MM.1S (cell line): ENCODE data around the gene FANCC.

Source experiments
- CTCF ChIP-seq: fragments of 300-600 bp; sonication (generic); IDR thresholded peaks from 2 replicates; pipeline ENCODE4 v1.5.1; 2016; ENCODE audit warnings: antibody characterized with exemption, low read length, mixed read lengths
- EZH2 ChIP-seq: fragments of 300-600 bp; sonication (generic); optimal IDR thresholded peaks from 2 replicates; pipeline ENCODE3; 2017; ENCODE audit warnings: low read depth, mild to moderate bottlenecking, antibody characterized with exemption, low read length, mixed read lengths
- EZH2phosphoT487 ChIP-seq: fragments of 300-600 bp; sonication (generic); IDR thresholded peaks from 2 replicates; pipeline ENCODE4 v1.6.1; 2018; ENCODE audit warnings: antibody characterized with exemption, low read length

GRCh38 chr9:95134457-95134881, 183.0 kb downstream of the FANCC start:
- no peak for TF ChIP-seq EZH2
- no peak for TF ChIP-seq CTCF
- no peak for TF ChIP-seq EZH2phosphoT487
